ENCODE data around the gene OR8H1. TPM values are rescaled to one million over a fixed set of nuclear protein-coding genes. Genes with fewer than 3 reads are reported as not detected.

Gene OR8H1
- total and polyA plus RNA-seq, 2 experiments from 2014 or later = not detected

DNA sequence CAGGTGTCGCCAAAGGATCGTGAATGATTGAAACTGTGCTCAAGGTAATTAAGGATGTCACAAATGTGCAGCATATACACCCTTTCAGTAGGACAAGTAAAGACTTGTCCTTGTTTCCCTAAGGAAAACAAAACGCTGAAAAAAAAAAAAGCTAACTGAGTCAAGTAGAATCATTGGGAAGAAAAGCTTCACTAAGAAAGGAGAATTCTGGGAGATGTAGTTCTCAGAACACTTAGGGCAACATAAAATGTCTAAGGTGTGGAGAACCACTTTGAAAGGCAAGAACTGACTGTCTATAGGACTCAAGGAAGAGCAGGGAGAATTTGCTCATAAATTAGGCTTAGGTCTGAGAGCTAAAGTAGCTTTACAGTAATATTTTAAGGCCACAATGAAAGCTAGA is 21.0 kb downstream of the OR8H1 start (continued):
- TF ChIP-seq ZNF462 (CRISPR knock-in tag; IDR thresholded peaks at IDR 0.05) (no peak), ZNF114 (CRISPR knock-in tag; IDR thresholded peaks at IDR 0.05) (no peak), ETS1 (IDR thresholded peaks at IDR 0.05) (no peak), EZH2 (IDR thresholded peaks at IDR 0.05; ENCODE audit: low read depth, unreplicated experiment) (no peak), EZH2phosphoT487 (IDR thresholded peaks at IDR 0.05; ENCODE audit: unreplicated experiment) (no peak), JUNB (IDR thresholded peaks at IDR 0.05; ENCODE audit: unreplicated experiment) (no peak), NANOG (IDR thresholded peaks at IDR 0.05; ENCODE audit: borderline replicate concordance) (no peak), ZNF331 (CRISPR knock-in tag; IDR thresholded peaks at IDR 0.05; ENCODE audit: low read depth) (no peak), STAT1 (IDR thresholded peaks at IDR 0.05; ENCODE audit: unreplicated experiment) (no peak)

DNA sequence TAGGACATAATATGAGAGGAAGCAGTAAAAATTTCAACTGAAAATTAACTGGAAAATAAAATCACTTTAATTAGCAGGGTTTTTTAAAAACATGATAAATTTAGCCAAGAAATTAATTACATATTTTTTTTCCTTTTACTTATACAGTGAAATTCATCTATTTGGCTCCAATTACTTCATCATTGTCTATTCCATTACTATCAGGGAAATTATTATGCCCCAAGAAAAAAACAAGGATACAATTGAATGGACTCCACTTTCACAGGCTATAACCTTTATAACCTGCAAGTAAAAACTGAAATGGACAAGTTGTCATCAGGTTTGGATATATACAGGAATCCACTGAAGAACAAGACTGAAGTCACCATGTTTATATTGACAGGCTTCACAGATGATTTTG is 40.1 kb downstream of the OR8H1 start, which contains the start of gene OR5T3:
Gene OR5T3, plus strand, starts transcription at position 301 of the 400 bp plus-strand sequence. Its CDS starts 0 bp downstream, at position 301.
- Histone ChIP-seq H3K4me3 (no peak within 1 kb of the TSS), H3K4me1 (ENCODE audit: insufficient read depth) (no peaks in the 10 kb centered on the region), H3K4me2 (no peak within 1 kb of the TSS), H3K9me2 (ENCODE audit: insufficient read depth) (no peaks in the 10 kb centered on the region), H3K27ac (ENCODE audit: low read depth) (no peak within 1 kb of the TSS), H3K36me3 (ENCODE audit: insufficient read depth) (no peaks in the 10 kb centered on the region), H3F3A (replicated peaks; ENCODE audit: low read depth) (no peaks in the 10 kb centered on the region), H3K79me2 (replicated peaks; ENCODE audit: insufficient read depth) (no peaks in the 10 kb centered on the region), H2AFZ (no peak within 1 kb of the TSS), H4K20me1 (replicated peaks; ENCODE audit: insufficient read depth) (no peaks in the 10 kb centered on the region), H3K27me3 (ENCODE audit: insufficient read depth) (no peaks in the 10 kb centered on the region)
- Mint-ChIP-seq H3K27ac (no peak within 1 kb of the TSS), H3K4me3 (no peak within 1 kb of the TSS), H3K36me3 (ENCODE audit: low read depth) (peaks cover under 1% of the 10 kb centered on the region; the same call in 1 of the 3 replicates), H3K9me3 (peaks cover under 1% of the 10 kb centered on the region; the same call in 2 of the 3 replicates), H3K27me3 (ENCODE audit: insufficient read depth, low read depth, poor library complexity) (no peaks in the 10 kb centered on the region), H3K4me1 (no peaks in the 10 kb centered on the region)
- ATAC-seq (no peak), DNase-seq (ENCODE audit: low spot score) (no peak)
- TF ChIP-seq NANOG (IDR thresholded peaks at IDR 0.05; ENCODE audit: borderline replicate concordance) (no peak), ZNF462 (CRISPR knock-in tag; IDR thresholded peaks at IDR 0.05) (no peak), ZNF114 (CRISPR knock-in tag; IDR thresholded peaks at IDR 0.05) (no peak), ZNF331 (CRISPR knock-in tag; IDR thresholded peaks at IDR 0.05; ENCODE audit: low read depth) (no peak)
